Kidney epithelial cell (primary cell): ENCODE measurements around the gene BTBD2. TPM values are rescaled to one million over a fixed set of nuclear protein-coding genes. Genes with fewer than 3 reads are reported as not detected.

Experiments used
- DNase-seq: peaks from one replicate; pipeline ENCODE4 v3.0.0-alpha.2; 2010; ENCODE audit warnings: low read depth
- H3K27me3 ChIP-seq: 2 replicates; pipeline ENCODE4 v1.6.0; 2011; ENCODE audit warnings: low read length; ENCODE audit not compliant: control insufficient read depth, insufficient read depth
- H3K36me3 ChIP-seq: 2 replicates; pipeline ENCODE4 v1.5.1; 2011; ENCODE audit warnings: low read length; ENCODE audit not compliant: control insufficient read depth, insufficient read depth
- H3K4me3 ChIP-seq: 2 replicates; pipeline ENCODE4 v1.5.1; 2011; ENCODE audit warnings: low read depth, mild to moderate bottlenecking, control low read depth, low read length
- CTCF ChIP-seq: IDR thresholded peaks from 2 replicates; pipeline ENCODE4 v1.5.1; 2011; ENCODE audit warnings: mild to moderate bottlenecking, moderate library complexity, low read length, control low read depth, inconsistent platforms; ENCODE audit not compliant: insufficient read depth, poor library complexity, severe bottlenecking
- total RNA-seq: library from RNA; depleted of rRNA; stranded (reverse); fragments of >200 nt; gene quantifications from 2 replicates; pipeline ENCODE4 v1.2.3, GENCODE V29; 2015

The BTBD2 gene
- total RNA-seq, 1 donor from 2014 or later, result 51.3 TPM

DNA sequence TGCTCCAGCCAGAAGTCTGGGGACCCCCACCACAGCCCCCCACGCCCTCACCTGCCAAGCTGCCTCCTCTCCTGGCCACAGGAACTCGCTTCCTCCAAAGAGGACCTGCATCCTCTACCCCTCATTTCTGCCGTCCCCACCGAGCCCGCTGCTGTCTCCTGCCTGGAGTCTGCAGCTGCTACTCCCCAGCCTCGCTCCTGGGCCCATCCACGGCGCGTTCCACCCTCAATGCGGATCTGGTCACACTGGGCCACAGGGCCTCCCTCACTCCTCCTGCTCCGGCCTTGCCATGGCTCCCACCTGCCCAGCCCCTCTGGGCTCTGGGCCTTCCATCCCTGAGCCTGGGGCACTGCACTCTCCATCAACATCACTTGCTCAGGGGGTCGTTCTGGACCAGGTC, 4.3 kb downstream of the BTBD2 start:
- H3K27me3 ChIP-seq, result no peaks in the 10 kb centered on the region
- no peak for DNase-seq
- TF ChIP-seq CTCF, result no peak
- H3K36me3 ChIP-seq, result no peaks in the 10 kb centered on the region
- no peak overlapping the region for H3K4me3 ChIP-seq

- Histone ChIP-seq H3K4me3 (no peak overlapping the region), H3K27me3 (no peaks in the 10 kb centered on the region), H3K36me3 (no peaks in the 10 kb centered on the region)
- no peak for DNase-seq
- no peak for TF ChIP-seq CTCF
Measured at GRCh38 chr19:2010135-2010668, 5.3 kb downstream of the BTBD2 start.

DNA sequence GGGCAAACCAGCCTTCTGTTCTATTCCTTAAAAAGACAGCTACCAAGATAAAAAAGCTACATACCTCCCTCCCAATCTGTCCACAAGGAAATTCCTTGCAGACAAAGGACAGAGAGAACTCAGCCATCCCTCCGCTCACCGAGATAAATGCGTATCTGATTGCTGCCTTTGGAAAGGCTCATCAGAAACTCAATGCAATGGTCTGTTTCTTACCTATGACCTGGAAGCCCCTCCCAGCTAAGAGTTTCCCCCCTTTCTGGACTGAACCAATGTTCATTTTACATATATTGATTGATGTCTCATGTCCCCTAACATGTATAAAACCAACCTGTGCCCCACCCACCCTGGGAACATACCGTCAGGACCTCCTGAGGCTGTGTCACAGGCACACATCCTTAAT, 11.6 kb downstream of the BTBD2 start:
- Histone ChIP-seq H3K27me3 (no peaks in the 10 kb centered on the region), H3K36me3 (no peaks in the 10 kb centered on the region), H3K4me3 (no peak overlapping the region)
- DNase-seq, result no peak
- TF ChIP-seq CTCF, result no peak

- no peak overlapping the region for H3K4me3 ChIP-seq
- no peak for DNase-seq
- H3K27me3 ChIP-seq, result no peaks in the 10 kb centered on the region
- TF ChIP-seq CTCF, result no peak
- H3K36me3 ChIP-seq, result no peaks in the 10 kb centered on the region
Measured at GRCh38 chr19:1999856-2000515, 15.5 kb downstream of the BTBD2 start.

DNA sequence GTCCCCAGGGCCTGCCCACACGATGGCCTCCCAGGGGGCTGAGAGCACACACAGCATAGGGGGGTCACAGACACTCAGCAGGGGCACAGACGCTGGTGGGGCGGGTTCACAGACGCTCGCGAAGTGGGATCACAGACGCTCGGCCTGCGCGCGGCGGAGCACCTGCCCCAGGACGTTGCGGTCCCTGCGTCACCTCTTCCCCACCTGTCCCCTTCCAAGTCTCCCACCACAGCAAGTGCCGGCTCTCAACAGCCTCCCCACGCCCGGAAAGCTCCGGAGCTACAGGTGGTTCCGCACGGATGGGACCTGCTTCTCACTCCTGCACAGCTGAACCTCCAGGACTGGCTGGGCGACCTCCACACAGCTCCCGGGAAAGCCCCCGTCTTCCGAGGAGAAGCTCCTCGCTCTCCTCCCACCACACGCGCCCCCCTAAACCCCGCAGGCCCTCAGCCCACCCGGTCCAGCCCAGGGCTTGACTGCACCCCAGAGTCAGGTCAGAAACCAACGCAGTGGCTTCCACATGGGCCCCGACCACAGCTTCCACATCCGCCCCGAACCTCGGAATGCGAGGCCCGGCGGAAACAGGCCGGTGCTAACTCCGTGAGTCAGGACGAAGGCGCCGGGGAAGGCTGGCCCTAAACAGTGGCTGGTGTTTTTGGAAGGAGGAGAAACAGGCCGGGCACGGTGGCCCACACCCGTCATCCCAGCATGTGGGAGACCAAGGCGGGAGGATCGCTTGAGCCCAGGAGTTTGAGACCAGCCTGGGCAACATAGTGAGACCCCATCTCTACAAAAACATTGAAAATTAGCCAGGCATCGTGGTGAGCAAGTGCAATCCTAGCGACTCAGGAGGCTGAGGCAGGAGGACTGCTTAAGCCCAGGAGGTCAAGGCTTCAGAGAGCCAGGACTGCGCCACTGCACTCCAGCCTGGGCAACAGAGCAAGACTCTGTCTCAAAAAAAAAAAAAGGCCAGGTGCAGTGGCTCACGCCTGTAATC, 16.5 kb downstream of the BTBD2 start:
- no peak for TF ChIP-seq CTCF
- Histone ChIP-seq H3K36me3 (no peaks in the 10 kb centered on the region), H3K4me3 (no peak overlapping the region), H3K27me3 (no peaks in the 10 kb centered on the region)
- no peak for DNase-seq
